Loucy (cell line): ENCODE data around the gene PPFIBP1.

ENCODE experiments used
- H2AFZ ChIP-seq: fragments of 200-600 bp; sonication (generic); 2 replicates; pipeline ENCODE4 v1.6.0; 2016; ENCODE audit warnings: antibody characterized with exemption, mild to moderate bottlenecking, low read length, moderate library complexity
- H3F3A ChIP-seq: fragments of 200-600 bp; 2 replicates; pipeline ENCODE4 v1.6.0; 2016; ENCODE audit warnings: antibody characterized with exemption, low read depth, mild to moderate bottlenecking
- H3K27me3 ChIP-seq: fragments of 200-600 bp; sonication (generic); 2 replicates; pipeline ENCODE4 v1.6.1; 2014; ENCODE audit warnings: low read length, mild to moderate bottlenecking; ENCODE audit not compliant: insufficient read depth, poor library complexity, severe bottlenecking
- H3K36me3 ChIP-seq: fragments of 200-600 bp; sonication (generic); 2 replicates; pipeline ENCODE4 v1.6.1; 2016; ENCODE audit warnings: low read length; ENCODE audit not compliant: insufficient read depth
- H3K4me1 ChIP-seq: fragments of 200-600 bp; sonication (generic); 2 replicates; pipeline ENCODE4 v1.5.1; 2014; ENCODE audit warnings: low read length, mild to moderate bottlenecking; ENCODE audit not compliant: insufficient read depth, poor library complexity, severe bottlenecking
- H3K4me2 ChIP-seq: fragments of 200-600 bp; sonication (generic); 2 replicates; pipeline ENCODE4 v1.6.0; 2014; ENCODE audit warnings: antibody characterized with exemption, low read length, low read depth, mild to moderate bottlenecking; ENCODE audit not compliant: poor library complexity, severe bottlenecking
- H3K4me3 ChIP-seq: fragments of 200-600 bp; sonication (generic); 2 replicates; pipeline ENCODE4 v1.5.1; 2014; ENCODE audit warnings: low read length, mild to moderate bottlenecking, mixed read lengths; ENCODE audit not compliant: poor library complexity, severe bottlenecking
- H3K79me2 ChIP-seq: fragments of 200-600 bp; sonication (generic); 2 replicates; pipeline ENCODE4 v1.6.1; 2014; ENCODE audit warnings: low read length; ENCODE audit not compliant: insufficient read depth
- H3K9ac ChIP-seq: fragments of 200-600 bp; sonication (generic); 2 replicates; pipeline ENCODE4 v1.6.0; 2014; ENCODE audit warnings: mild to moderate bottlenecking, low read depth, low read length, moderate library complexity; ENCODE audit not compliant: poor library complexity, severe bottlenecking
- H3K9me2 ChIP-seq: fragments of 200-600 bp; sonication (generic); replicated peaks from 2 replicates; pipeline ENCODE4 v1.6.1; 2016; ENCODE audit warnings: low read depth, low read length, mixed read lengths
- H3K9me3 ChIP-seq: fragments of 200-600 bp; sonication (generic); 2 replicates; pipeline ENCODE4 v1.6.1; 2014; ENCODE audit warnings: mild to moderate bottlenecking, antibody characterized with exemption, low read length, low read depth; ENCODE audit not compliant: insufficient read depth
- H4K20me1 ChIP-seq: fragments of 200-600 bp; sonication (generic); 2 replicates; pipeline ENCODE4 v1.6.0; 2014; ENCODE audit warnings: antibody characterized with exemption, low read length, mild to moderate bottlenecking; ENCODE audit not compliant: insufficient read depth, poor library complexity, severe bottlenecking
- CTCF ChIP-seq: fragments of 200-600 bp; sonication (generic); conservative IDR thresholded peaks from 2 replicates; pipeline ENCODE4 v1.5.1; 2014; ENCODE audit warnings: mild to moderate bottlenecking, antibody characterized with exemption, low read length
- EZH2phosphoT487 ChIP-seq: fragments of 200-600 bp; IDR thresholded peaks from 2 replicates; pipeline ENCODE4 v1.6.1; 2018; ENCODE audit warnings: antibody characterized with exemption, mild to moderate bottlenecking, moderate library complexity, borderline replicate concordance

The PPFIBP1 gene

GRCh38 chr12:27672643-27673042 lies 148.6 kb downstream of the PPFIBP1 start:
- Histone ChIP-seq H3K27me3 (no peaks in the 10 kb centered on the region), H4K20me1 (no peaks in the 10 kb centered on the region), H3F3A (no peaks in the 10 kb centered on the region), H3K4me3 (no peak overlapping the region), H2AFZ (no peak overlapping the region), H3K79me2 (no peaks in the 10 kb centered on the region), H3K9me2 (no peaks in the 10 kb centered on the region), H3K9ac (no peak overlapping the region), H3K4me1 (no peaks in the 10 kb centered on the region), H3K9me3 (no peaks in the 10 kb centered on the region), H3K36me3 (peaks cover 3% of the 10 kb centered on the region; the same call in 1 of the 2 replicates), H3K4me2 (no peak overlapping the region)
- TF ChIP-seq CTCF (no peak), EZH2phosphoT487 (no peak)

DNA sequence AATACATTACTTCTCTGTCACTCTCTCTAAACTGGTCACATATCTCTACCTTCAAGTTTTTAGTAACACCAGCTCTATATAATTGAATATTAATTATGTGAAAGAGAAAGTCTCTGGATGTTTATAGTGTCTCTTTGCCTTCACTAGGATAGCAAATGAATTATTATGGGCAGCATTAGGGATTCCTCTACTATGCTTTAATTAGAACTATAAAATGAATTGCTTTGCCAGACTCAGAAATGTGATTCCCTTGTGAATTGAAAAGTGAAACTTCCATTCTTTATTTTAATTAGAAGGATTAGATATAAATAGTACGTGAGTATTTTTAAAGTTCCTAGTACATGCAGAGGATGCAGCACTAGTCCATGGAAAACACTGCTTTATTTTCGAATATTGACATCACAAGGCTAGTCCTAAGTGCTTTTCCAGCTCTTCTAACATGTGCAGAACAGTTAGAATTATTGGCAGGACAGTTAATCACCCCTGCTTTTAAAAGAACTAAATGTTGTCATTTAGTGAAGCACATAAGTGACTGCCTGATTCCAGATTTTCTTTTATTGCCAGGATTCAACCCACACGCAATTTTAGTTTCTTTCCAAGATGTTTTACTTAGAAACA lies 149.2 kb downstream of the PPFIBP1 start:
- no peak overlapping the region for H3K4me3 ChIP-seq
- H3K4me2 ChIP-seq = no peak overlapping the region
- H3K79me2 ChIP-seq = no peaks in the 10 kb centered on the region
- no peaks in the 10 kb centered on the region for H3F3A ChIP-seq
- H2AFZ ChIP-seq = no peak overlapping the region
- TF ChIP-seq EZH2phosphoT487 = no peak
- no peak for TF ChIP-seq CTCF
- no peaks in the 10 kb centered on the region for H3K4me1 ChIP-seq
- no peaks in the 10 kb centered on the region for H3K9me3 ChIP-seq
- H3K27me3 ChIP-seq = no peaks in the 10 kb centered on the region
- no peak overlapping the region for H3K9ac ChIP-seq
- no peaks in the 10 kb centered on the region for H3K9me2 ChIP-seq
- H4K20me1 ChIP-seq = no peaks in the 10 kb centered on the region
- peaks cover 3% of the 10 kb centered on the region; the same call in 1 of the 2 replicates for H3K36me3 ChIP-seq

- no peaks in the 10 kb centered on the region for H4K20me1 ChIP-seq
- no peaks in the 10 kb centered on the region for H3F3A ChIP-seq
- no peaks in the 10 kb centered on the region for H3K79me2 ChIP-seq
- no peaks in the 10 kb centered on the region for H3K4me1 ChIP-seq
- peaks cover 3% of the 10 kb centered on the region; the same call in 1 of the 2 replicates for H3K36me3 ChIP-seq
- H3K4me2 ChIP-seq = no peak overlapping the region
- H3K4me3 ChIP-seq = no peak overlapping the region
- H3K9ac ChIP-seq = no peak overlapping the region
- no peak overlapping the region for H2AFZ ChIP-seq
- no peaks in the 10 kb centered on the region for H3K9me2 ChIP-seq
- no peak for TF ChIP-seq CTCF
- TF ChIP-seq EZH2phosphoT487 = no peak
- no peaks in the 10 kb centered on the region for H3K9me3 ChIP-seq
- no peaks in the 10 kb centered on the region for H3K27me3 ChIP-seq
These were observed 151.0 kb downstream of the PPFIBP1 start for GRCh38 chr12:27674989-27675388.
